GM23248 (cell line): Measurements from ENCODE around the gene RAB27B. TPM values are rescaled to one million over a fixed set of nuclear protein-coding genes. Genes with fewer than 3 reads are reported as not detected.
"Not testable (repeated sequence)": the region's sequence is repeated elsewhere in the genome, so short reads cannot be mapped to it uniquely, and the experiment has no call there.

Experiments
- DNase-seq: peaks from one replicate; pipeline ENCODE4 v3.0.0-alpha.2; 2015
- H2AFZ ChIP-seq: fragments of 200-600 bp; sonication (generic); 2 replicates; pipeline ENCODE4 v1.6.1; 2016; ENCODE audit warnings: antibody characterized with exemption
- H3F3A ChIP-seq: fragments of 200-600 bp; sonication (generic); 2 replicates; pipeline ENCODE4 v1.6.1; 2016; ENCODE audit warnings: mild to moderate bottlenecking, antibody characterized with exemption, mixed run types; ENCODE audit not compliant: insufficient read depth
- H3K27ac ChIP-seq: fragments of 200-600 bp; sonication (generic); 2 replicates; pipeline ENCODE4 v1.5.1; 2016; ENCODE audit warnings: mild to moderate bottlenecking
- H3K27me3 ChIP-seq: fragments of 200-600 bp; sonication (generic); replicated peaks from 2 replicates; pipeline ENCODE4 v1.6.1; 2016; ENCODE audit warnings: mild to moderate bottlenecking; ENCODE audit not compliant: insufficient read depth
- H3K36me3 ChIP-seq: fragments of 200-600 bp; sonication (generic); 2 replicates; pipeline ENCODE4 v1.6.1; 2016; ENCODE audit warnings: low read depth, mild to moderate bottlenecking
- H3K4me1 ChIP-seq: fragments of 200-600 bp; sonication (generic); 2 replicates; pipeline ENCODE4 v1.6.1; 2016; ENCODE audit warnings: mild to moderate bottlenecking; ENCODE audit not compliant: insufficient read depth
- H3K4me2 ChIP-seq: fragments of 200-600 bp; sonication (generic); one replicate; pipeline ENCODE4 v1.6.1; 2016; ENCODE audit warnings: mild to moderate bottlenecking; ENCODE audit not compliant: unreplicated experiment
- H3K4me3 ChIP-seq: fragments of 200-600 bp; sonication (generic); 2 replicates; pipeline ENCODE4 v1.5.1; 2016; ENCODE audit warnings: mild to moderate bottlenecking
- H3K79me2 ChIP-seq: fragments of 200-600 bp; sonication (generic); 2 replicates; pipeline ENCODE4 v1.6.1; 2016; ENCODE audit warnings: mild to moderate bottlenecking; ENCODE audit not compliant: insufficient read depth
- H3K9ac ChIP-seq: fragments of 200-600 bp; sonication (generic); 2 replicates; pipeline ENCODE4 v1.6.1; 2016; ENCODE audit warnings: mild to moderate bottlenecking
- H3K9me2 ChIP-seq: fragments of 200-600 bp; sonication (generic); 2 replicates; pipeline ENCODE4 v1.6.1; 2016; ENCODE audit warnings: mixed run types, mild to moderate bottlenecking, moderate library complexity; ENCODE audit not compliant: insufficient read depth
- H3K9me3 ChIP-seq: fragments of 200-600 bp; sonication (generic); one replicate; pipeline ENCODE4 v1.6.1; 2017; ENCODE audit warnings: low read depth
- H4K20me1 ChIP-seq: fragments of 200-600 bp; sonication (generic); 2 replicates; pipeline ENCODE4 v1.6.0; 2016; ENCODE audit not compliant: insufficient read depth
- EZH2 ChIP-seq: fragments of 200-600 bp; sonication (generic); IDR thresholded peaks from 2 replicates; pipeline ENCODE4 v1.6.1; 2018; ENCODE audit warnings: antibody characterized with exemption, mild to moderate bottlenecking; ENCODE audit not compliant: insufficient read depth, poor library complexity, severe bottlenecking
- EZH2phosphoT487 ChIP-seq: fragments of 200-600 bp; sonication (generic); IDR thresholded peaks from 2 replicates; pipeline ENCODE4 v1.6.1; 2018; ENCODE audit warnings: antibody characterized with exemption, moderate library complexity, mild to moderate bottlenecking, low read depth; ENCODE audit not compliant: insufficient read depth
- WGBS, 2 experiments: methylation state at CpG; one replicate each; pipeline ENCODE4 v1.1.6; 2015 to 2017; ENCODE audit warnings: low lambda C conversion rate in 2 of 2, low coverage in 1 of 2; ENCODE audit errors: missing lambda C conversion rate in 2 of 2; 5-methylcytosine and 5-hydroxymethylcytosine counted together
- in situ Hi-C: fragments of 300-500 bp; cut with MboI; formaldehyde crosslinking; loops from 2 replicates; pipeline ENCODE4 v1.15.0; 2020
- polyA plus RNA-seq: library from polyadenylated mRNA; unstranded; fragments of >200 nt; fragmentation: Nextera tagmentation; extraction: Ambion mirVana; gene quantifications from 2 replicates; pipeline ENCODE4 v1.2.1, GENCODE V29; 2016
- total RNA-seq: library from RNA; depleted of rRNA; stranded (reverse); fragments of >200 nt; shearing (Covaris generic); gene quantifications from 2 replicates; pipeline ENCODE4 v1.2.3, GENCODE V29; 2014

RAB27B gene
- total and polyA plus RNA-seq, 2 experiments from 2014 or later = 0.45 to 0.54 TPM

GRCh38 chr18:54852780-54853675, 24.8 kb downstream of the RAB27B start:
- Histone ChIP-seq H3K9ac (no peak overlapping the region), H3K36me3 (no peaks in the 10 kb centered on the region), H3K4me2 (no peak overlapping the region), H3K4me1 (no peaks in the 10 kb centered on the region), H3K27ac (no peak overlapping the region), H3K9me2 (no peaks in the 10 kb centered on the region), H3F3A (no peaks in the 10 kb centered on the region), H4K20me1 (no peaks in the 10 kb centered on the region), H3K4me3 (no peak overlapping the region), H3K9me3 (no peaks in the 10 kb centered on the region), H3K27me3 (no peaks in the 10 kb centered on the region), H3K79me2 (no peaks in the 10 kb centered on the region), H2AFZ (no peak overlapping the region)
- in situ Hi-C loops = no loop called here
- DNase-seq = no peak
- whole genome bisulfite sequencing, 2 experiments = 81 to 84% methylated on average over 6 of the region's 6 CpGs
- no peak for TF ChIP-seq EZH2
- TF ChIP-seq EZH2phosphoT487 = no peak

DNA sequence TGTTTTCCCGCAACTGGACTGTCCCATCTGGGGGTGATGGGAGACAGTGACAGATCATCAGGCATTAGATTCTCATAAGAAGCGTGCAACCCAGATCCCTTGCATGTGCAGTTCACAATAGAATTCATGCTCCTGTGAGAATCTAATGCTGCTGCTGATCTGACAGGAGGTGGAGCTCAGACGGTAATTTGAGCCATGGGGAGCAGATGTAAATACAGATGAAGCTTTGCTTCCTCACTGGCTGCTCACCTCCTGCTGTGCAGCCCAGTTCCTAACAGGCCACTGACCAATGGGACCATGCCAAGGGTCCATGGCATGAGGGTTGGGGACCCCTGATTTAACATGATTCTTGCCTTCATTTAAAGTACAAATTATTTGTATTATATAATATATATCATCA, 26.8 kb downstream of the RAB27B start:
- H4K20me1 ChIP-seq, H3K79me2 ChIP-seq, H2AFZ ChIP-seq, H3K27me3 ChIP-seq, DNase-seq, H3K27ac ChIP-seq, H3K9me2 ChIP-seq, H3K4me3 ChIP-seq, H3K9me3 ChIP-seq, H3K4me2 ChIP-seq, H3K4me1 ChIP-seq, in situ Hi-C loops, H3F3A ChIP-seq, H3K9ac ChIP-seq, H3K36me3 ChIP-seq: not testable (repeated sequence)
- WGBS, 2 experiments = 89 to 93% methylated on average over 3 of the region's 3 CpGs

GRCh38 chr18:54856105-54856646, 27.9 kb downstream of the RAB27B start:
- Histone ChIP-seq H3K9ac (no peak overlapping the region), H3K4me2 (no peak overlapping the region), H3K4me1 (no peaks in the 10 kb centered on the region), H2AFZ (no peak overlapping the region), H3K27ac (no peak overlapping the region), H3F3A (no peaks in the 10 kb centered on the region), H3K9me3 (no peaks in the 10 kb centered on the region), H4K20me1 (no peaks in the 10 kb centered on the region), H3K4me3 (no peak overlapping the region), H3K36me3 (no peaks in the 10 kb centered on the region), H3K79me2 (no peaks in the 10 kb centered on the region), H3K27me3 (no peaks in the 10 kb centered on the region), H3K9me2 (no peaks in the 10 kb centered on the region)
- 70 to 86% methylated on average over 2 of the region's 2 CpGs for WGBS, 2 experiments
- in situ Hi-C loops = no loop called here
- TF ChIP-seq EZH2phosphoT487 = no peak
- DNase-seq = no peak

DNA sequence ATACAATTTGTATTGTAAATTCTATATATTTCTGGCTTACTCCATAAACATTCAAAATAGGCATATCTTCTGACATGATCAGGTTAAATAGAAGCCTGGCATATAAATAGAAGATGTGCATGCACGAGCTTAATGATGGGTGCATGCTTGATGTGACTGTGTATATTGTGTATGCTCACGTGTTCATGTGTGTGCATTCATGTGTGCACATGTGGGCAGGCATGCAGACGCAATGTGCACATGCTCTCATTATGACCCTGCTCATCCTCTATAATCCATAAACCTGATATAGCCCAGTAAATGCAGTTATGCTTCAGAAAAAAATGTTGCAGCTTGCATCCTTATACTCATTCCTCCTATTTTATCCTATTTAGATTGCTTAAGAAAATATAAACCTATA, 29.2 kb downstream of the RAB27B start:
- H3K9me3 ChIP-seq = no peaks in the 10 kb centered on the region
- in situ Hi-C loops = no loop called here
- H3K27ac ChIP-seq = no peak overlapping the region
- no peak overlapping the region for H3K9ac ChIP-seq
- no peaks in the 10 kb centered on the region for H3F3A ChIP-seq
- no peaks in the 10 kb centered on the region for H3K9me2 ChIP-seq
- no peaks in the 10 kb centered on the region for H3K27me3 ChIP-seq
- H3K4me2 ChIP-seq = no peak overlapping the region
- no peaks in the 10 kb centered on the region for H4K20me1 ChIP-seq
- DNase-seq = no peak
- TF ChIP-seq EZH2phosphoT487 (no peak), EZH2 (no peak)
- H3K4me3 ChIP-seq = no peak overlapping the region
- 68 to 72% methylated on average over 3 of the region's 3 CpGs for WGBS, 2 experiments
- H3K79me2 ChIP-seq = no peaks in the 10 kb centered on the region
- no peaks in the 10 kb centered on the region for H3K36me3 ChIP-seq
- H2AFZ ChIP-seq = no peak overlapping the region
- H3K4me1 ChIP-seq = no peaks in the 10 kb centered on the region
